GM19455 (cell line): ENCODE results near the gene OR56B4.
"Not testable (repeated sequence)": the region's sequence is repeated elsewhere in the genome, so short reads cannot be mapped to it uniquely, and the experiment has no call there.

Source experiments
- ATAC-seq: cut with Tn5 transposase; IDR thresholded peaks from one replicate; pipeline ENCODE4 v1.9.1; 2021; ENCODE audit not compliant: unreplicated experiment

The OR56B4 gene

GRCh38 chr11:6107384-6107783 lies at the start of gene OR56B4:
OR56B4 (plus strand) TSS chr11:6107684; CDS start chr11:6107779, 95 bp downstream.
- not testable (repeated sequence) for ATAC-seq

- ATAC-seq = no peak
Observed at GRCh38 chr11:6061475-6061874, 46.0 kb upstream of the OR56B4 start.

- ATAC-seq = no peak
Observed at GRCh38 chr11:6062691-6063358, 44.7 kb upstream of the OR56B4 start.

- no peak for ATAC-seq
Observed at GRCh38 chr11:6067502-6067901, 40.0 kb upstream of the OR56B4 start.

- not testable (repeated sequence) for ATAC-seq
Observed at GRCh38 chr11:6076443-6076842, 31.0 kb upstream of the OR56B4 start.

GRCh38 chr11:6077723-6078122 lies 29.8 kb upstream of the OR56B4 start:
- no peak for ATAC-seq

- ATAC-seq = no peak
Observed at GRCh38 chr11:6079463-6079862, 28.0 kb upstream of the OR56B4 start.

GRCh38 chr11:6083129-6083528 lies 24.4 kb upstream of the OR56B4 start:
- no peak for ATAC-seq

GRCh38 chr11:6084587-6084986 lies 22.9 kb upstream of the OR56B4 start:
- no peak for ATAC-seq

- ATAC-seq = no peak
Observed at GRCh38 chr11:6094186-6094585, 13.3 kb upstream of the OR56B4 start.

- ATAC-seq = no peak
Observed at GRCh38 chr11:6095798-6096197, 11.7 kb upstream of the OR56B4 start.

GRCh38 chr11:6096417-6096816 lies 11.1 kb upstream of the OR56B4 start:
- no peak for ATAC-seq

- no peak for ATAC-seq
Observed at GRCh38 chr11:6099577-6099976, 7.9 kb upstream of the OR56B4 start.

GRCh38 chr11:6110011-6110410 lies 2.5 kb downstream of the OR56B4 start:
- no peak for ATAC-seq

GRCh38 chr11:6111673-6112072 lies 4.2 kb downstream of the OR56B4 start:
- no peak for ATAC-seq

- ATAC-seq = no peak
Observed at GRCh38 chr11:6116638-6117037, 9.2 kb downstream of the OR56B4 start.

GRCh38 chr11:6124245-6124644 lies 16.8 kb downstream of the OR56B4 start:
- ATAC-seq = no peak

- no peak for ATAC-seq
Observed at GRCh38 chr11:6127881-6128280, 20.4 kb downstream of the OR56B4 start.

GRCh38 chr11:6129011-6129410 lies 21.5 kb downstream of the OR56B4 start:
- ATAC-seq = no peak

- no peak for ATAC-seq
Observed at GRCh38 chr11:6129635-6130034, 22.2 kb downstream of the OR56B4 start.

GRCh38 chr11:6132431-6132830 lies 24.9 kb downstream of the OR56B4 start:
- no peak for ATAC-seq

GRCh38 chr11:6135936-6136335 lies 28.5 kb downstream of the OR56B4 start:
- not testable (repeated sequence) for ATAC-seq

- no peak for ATAC-seq
Observed at GRCh38 chr11:6142936-6143335, 35.5 kb downstream of the OR56B4 start.
